Small intestine (tissue), 7 donors: ENCODE data around the gene EGR4. TPM values are rescaled to one million over a fixed set of nuclear protein-coding genes. Genes with fewer than 3 reads are reported as not detected.
A peak's percentile ranks its signal among the peaks of the same experiment; 100 is the strongest.

Experiments used
- DNase-seq, 2 donors: peaks; one replicate each; pipeline versions ENCODE4 v3.0.0 to v3.0.0-alpha.2; 2013
- FAIRE-seq: peaks from 2 replicates; lab custom pipeline; 2012; peaks lifted over from hg19 to GRCh38; lab: Jason Lieb, UNC
- H3K27ac ChIP-seq, 3 donors: one replicate each; pipeline ENCODE4 v1.5.1; 2013; ENCODE audit warnings: low read length in 2 of 3, mild to moderate bottlenecking in 2 of 3, control low read depth in 1 of 3, inconsistent platforms in 1 of 3, low read depth in 1 of 3, moderate library complexity in 1 of 3
- H3K27me3 ChIP-seq, 3 donors: one replicate each; pipeline ENCODE4 v1.6.1; 2013; ENCODE audit warnings: low read length in 3 of 3, inconsistent platforms in 1 of 3; ENCODE audit not compliant: control insufficient read depth in 3 of 3, insufficient read depth in 3 of 3
- H3K36me3 ChIP-seq, 3 donors: one replicate each; pipeline ENCODE4 v1.6.1; 2013; ENCODE audit warnings: low read length in 3 of 3, inconsistent platforms in 1 of 3, low read depth in 1 of 3, mild to moderate bottlenecking in 1 of 3, moderate library complexity in 1 of 3; ENCODE audit not compliant: control insufficient read depth in 3 of 3, insufficient read depth in 2 of 3
- H3K4me1 ChIP-seq, 3 donors: one replicate each; pipeline ENCODE4 v1.6.1; 2013; ENCODE audit warnings: low read length in 2 of 3, inconsistent platforms in 1 of 3, low read depth in 1 of 3, mild to moderate bottlenecking in 1 of 3, moderate library complexity in 1 of 3; ENCODE audit not compliant: control insufficient read depth in 3 of 3, insufficient read depth in 2 of 3
- H3K4me3 ChIP-seq, 3 donors: one replicate each; pipeline ENCODE4 v1.5.1; 2013; ENCODE audit warnings: low read length in 3 of 3, control low read depth in 1 of 3, inconsistent platforms in 1 of 3, low read depth in 1 of 3, mild to moderate bottlenecking in 1 of 3, moderate library complexity in 1 of 3
- H3K9me3 ChIP-seq, 2 donors: one replicate each; pipeline ENCODE4 v1.6.1; 2013; ENCODE audit warnings: low read depth in 1 of 2, low read length in 1 of 2; ENCODE audit not compliant: control insufficient read depth in 2 of 2, insufficient read depth in 1 of 2
- WGBS, 3 donors: extraction: QIAGEN DNeasy Blood & Tissue Kit; methylation state at CpG; one replicate each; pipeline ENCODE4 v1.1.7; 2013; 5-methylcytosine and 5-hydroxymethylcytosine counted together
- polyA plus RNA-seq, 4 donors: library from polyadenylated mRNA; stranded (reverse) in 3 of 4; unstranded in 1 of 4; fragments of 200-250 nt in 3 of 4; fragments of 120-200 nt in 1 of 4; gene quantifications; one replicate each; pipeline versions ENCODE4 v1.2.1 to v1.2.3, GENCODE V29; 2013
- donor health status: healthy with polysubstance abuse.
- donor health status: control.
- donor health status: control.
- donor health status: Bipolar disorder and iron deficiency.
- donor health status: healthy.

The EGR4 gene
- polyA plus RNA-seq, 4 donors: 0.01 to 0.04 TPM; not detected in 2

- Histone ChIP-seq H3K36me3 (peaks cover 0 to 34% (median 0%) of the 10 kb centered on the region in 3 donors), H3K27ac (no peak overlapping the region), H3K9me3 (no peaks in the 10 kb centered on the region), H3K27me3 (no peaks in the 10 kb centered on the region), H3K4me1 (no peaks in the 10 kb centered on the region), H3K4me3 (no peak overlapping the region)
- FAIRE-seq: no peak
- no peak for DNase-seq
- WGBS, 3 donors: 95 to 96% (median 96%) methylated on average over 9 of the region's 9 CpGs
Observed at GRCh38 chr2:73258913-73259215, 34.5 kb downstream of the EGR4 start.

- no peak for FAIRE-seq
- H3K27ac ChIP-seq: no peak overlapping the region
- H3K4me1 ChIP-seq: no peaks in the 10 kb centered on the region
- H3K36me3 ChIP-seq: peaks cover 0 to 35% (median under 1%) of the 10 kb centered on the region in 3 donors
- H3K4me3 ChIP-seq: no peak overlapping the region
- 88 to 93% (median 89%) methylated on average over 8 of the region's 8 CpGs for WGBS, 3 donors
- no peak for DNase-seq
- no peaks in the 10 kb centered on the region for H3K27me3 ChIP-seq
- H3K9me3 ChIP-seq: no peaks in the 10 kb centered on the region
Observed at GRCh38 chr2:73258186-73258912, 35.0 kb downstream of the EGR4 start.

- H3K4me1 ChIP-seq: no peaks in the 10 kb centered on the region
- FAIRE-seq (no peak), DNase-seq (peak in 1 of 2 donors; percentile 9)
- 47 to 55% (median 50%) methylated on average over 10 of the region's 10 CpGs for WGBS, 3 donors
- no peak overlapping the region for H3K27ac ChIP-seq
- no peaks in the 10 kb centered on the region for H3K9me3 ChIP-seq
- no peak overlapping the region for H3K4me3 ChIP-seq
- H3K27me3 ChIP-seq: no peaks in the 10 kb centered on the region
- H3K36me3 ChIP-seq: peaks cover 2 to 38% (median 3%) of the 10 kb centered on the region in 3 donors
Observed at GRCh38 chr2:73257425-73258125, 35.8 kb downstream of the EGR4 start.

GRCh38 chr2:73257021-73257420 lies 36.3 kb downstream of the EGR4 start:
- Histone ChIP-seq H3K4me3 (no peak overlapping the region), H3K36me3 (peaks cover 3 to 43% (median 6%) of the 10 kb centered on the region in 3 donors), H3K9me3 (no peaks in the 10 kb centered on the region), H3K27ac (no peak overlapping the region), H3K27me3 (no peaks in the 10 kb centered on the region), H3K4me1 (no peaks in the 10 kb centered on the region)
- DNase-seq: no peak
- 88 to 97% (median 97%) methylated on average over 2 of the region's 2 CpGs for WGBS, 3 donors
- FAIRE-seq: no peak

- H3K4me3 ChIP-seq: no peak overlapping the region
- H3K9me3 ChIP-seq: no peaks in the 10 kb centered on the region
- WGBS, 3 donors: 60 to 83% (median 71%) methylated on average over 1 of the region's 1 CpG
- H3K27me3 ChIP-seq: no peaks in the 10 kb centered on the region
- H3K27ac ChIP-seq: no peak overlapping the region
- DNase-seq (no peak), FAIRE-seq (no peak)
- peaks cover 3 to 47% (median 6%) of the 10 kb centered on the region in 3 donors for H3K36me3 ChIP-seq
- no peaks in the 10 kb centered on the region for H3K4me1 ChIP-seq
Observed at GRCh38 chr2:73256618-73256922, 36.8 kb downstream of the EGR4 start.

- Histone ChIP-seq H3K27me3 (no peaks in the 10 kb centered on the region), H3K4me1 (no peaks in the 10 kb centered on the region), H3K36me3 (peaks cover 5 to 52% (median 9%) of the 10 kb centered on the region in 3 donors), H3K27ac (no peak overlapping the region), H3K9me3 (no peaks in the 10 kb centered on the region), H3K4me3 (no peak overlapping the region)
- no peak for DNase-seq
- no peak for FAIRE-seq
- WGBS, 3 donors: 69 to 79% (median 75%) methylated on average over 5 of the region's 5 CpGs
Observed at GRCh38 chr2:73255907-73256617, 37.3 kb downstream of the EGR4 start.

GRCh38 chr2:73255007-73255644 lies 38.2 kb downstream of the EGR4 start:
- H3K27ac ChIP-seq: no peak overlapping the region
- no peak for DNase-seq

GRCh38 chr2:73254343-73255006 lies 38.9 kb downstream of the EGR4 start:
- H3K36me3 ChIP-seq: peaks cover 10 to 64% (median 16%) of the 10 kb centered on the region in 3 donors

More at GRCh38 chr2:73255007-73255644, 38.2 kb downstream of the EGR4 start:
- peaks cover 10 to 61% (median 16%) of the 10 kb centered on the region in 3 donors for H3K36me3 ChIP-seq
- H3K27me3 ChIP-seq: no peaks in the 10 kb centered on the region
- 62 to 65% (median 65%) methylated on average over 4 of the region's 4 CpGs for WGBS, 3 donors
- no peaks in the 10 kb centered on the region for H3K9me3 ChIP-seq
- H3K4me1 ChIP-seq: no peaks in the 10 kb centered on the region
- H3K4me3 ChIP-seq: no peak overlapping the region
- FAIRE-seq: no peak

More at GRCh38 chr2:73254343-73255006, 38.9 kb downstream of the EGR4 start:
- 93 to 96% (median 93%) methylated on average over 7 of the region's 7 CpGs for WGBS, 3 donors
- Histone ChIP-seq H3K9me3 (no peaks in the 10 kb centered on the region), H3K27me3 (no peaks in the 10 kb centered on the region), H3K27ac (no peak overlapping the region), H3K4me1 (no peaks in the 10 kb centered on the region), H3K4me3 (no peak overlapping the region)
- DNase-seq (no peak), FAIRE-seq (no peak)
